IMR-90 (cell line): ENCODE results near the gene PRLR. TPM values are rescaled to one million over a fixed set of nuclear protein-coding genes. Genes with fewer than 3 reads are reported as not detected.

Experiments
- ATAC-seq: fragments of 200-7000 bp; cut with Tn5 transposase; 2 replicates; pipeline ENCODE4 v1.9.1; 2020; ENCODE audit warnings: low read depth, mild to moderate bottlenecking, moderate library complexity
- BruUV-seq: library from RNA; stranded (reverse); fragments of 400-500 nt; replicated peaks from 2 replicates; lab custom pipeline; 2021; lab: Mats Ljungman, UMichigan
- CTCF ChIA-PET: fragments of 300-600 bp; formaldehyde crosslinking; extraction: SDS; loops from one replicate; lab custom pipeline; 2021; ENCODE audit warnings: antibody characterized with exemption; lab: Yijun Ruan, JAX
- POLR2A ChIA-PET: fragments of 300-600 bp; sonication (Branson Sonifier 250); formaldehyde crosslinking; loops from one replicate; lab custom pipeline; 2022; ENCODE audit warnings: antibody characterized with exemption; ENCODE audit not compliant: unreplicated experiment; lab: Charles Lee
- DNase-seq: peaks from one replicate; pipeline ENCODE4 v3.0.0; 2013
- H2AFZ ChIP-seq: replicated peaks from 2 replicates; pipeline ENCODE3; 2013; ENCODE audit warnings: low read length, mild to moderate bottlenecking; ENCODE audit not compliant: poor library complexity
- H2AK5ac ChIP-seq: 2 replicates; pipeline ENCODE4 v1.6.1; 2013; ENCODE audit warnings: low read depth, low read length, inconsistent platforms
- H2AK9ac ChIP-seq: replicated peaks from 2 replicates; pipeline ENCODE3; 2013; ENCODE audit warnings: mild to moderate bottlenecking, low read depth, low read length, moderate library complexity; ENCODE audit not compliant: poor library complexity
- H2BK120ac ChIP-seq: 2 replicates; pipeline ENCODE4 v1.6.1; 2013; ENCODE audit warnings: low read depth, low read length, inconsistent platforms
- H2BK15ac ChIP-seq: 3 replicates; pipeline ENCODE4 v1.6.1; 2013; ENCODE audit warnings: low read depth, low read length, inconsistent platforms
- H2BK20ac ChIP-seq: 2 replicates; pipeline ENCODE4 v1.6.1; 2013; ENCODE audit warnings: low read depth, mild to moderate bottlenecking, inconsistent platforms, low read length, moderate library complexity
- H2BK5ac ChIP-seq: 2 replicates; pipeline ENCODE4 v1.6.1; 2013; ENCODE audit warnings: mild to moderate bottlenecking, low read depth, low read length, inconsistent platforms; ENCODE audit not compliant: poor library complexity, severe bottlenecking
- H3K14ac ChIP-seq: replicated peaks from 2 replicates; pipeline ENCODE4 v1.6.1; 2013; ENCODE audit warnings: low read depth, low read length, inconsistent platforms
- H3K18ac ChIP-seq: 2 replicates; pipeline ENCODE4 v1.6.1; 2013; ENCODE audit warnings: low read depth, low read length, control low read depth
- H3K23ac ChIP-seq: 2 replicates; pipeline ENCODE4 v1.6.1; 2013; ENCODE audit warnings: low read depth, low read length, inconsistent platforms
- H3K27ac ChIP-seq: 2 replicates; pipeline ENCODE4 v1.5.1; 2013; ENCODE audit warnings: mild to moderate bottlenecking, control low read depth, low read length; ENCODE audit not compliant: insufficient read depth
- H3K27me3 ChIP-seq: 2 replicates; pipeline ENCODE4 v1.6.1; 2013; ENCODE audit warnings: low read length; ENCODE audit not compliant: control insufficient read depth, insufficient read depth
- H3K36me3 ChIP-seq: 2 replicates; pipeline ENCODE4 v1.6.1; 2013; ENCODE audit warnings: low read length, mixed read lengths; ENCODE audit not compliant: control insufficient read depth, insufficient read depth
- H3K4ac ChIP-seq: 2 replicates; pipeline ENCODE4 v1.6.1; 2013; ENCODE audit warnings: low read depth, low read length, inconsistent platforms
- H3K4me1 ChIP-seq: 2 replicates; pipeline ENCODE4 v1.6.1; 2013; ENCODE audit warnings: low read length, mixed read lengths; ENCODE audit not compliant: control insufficient read depth, insufficient read depth
- H3K4me2 ChIP-seq: 2 replicates; pipeline ENCODE4 v1.6.1; 2013; ENCODE audit warnings: low read depth, mild to moderate bottlenecking, control low read depth, low read length, moderate library complexity
- H3K4me3 ChIP-seq: 2 replicates; pipeline ENCODE4 v1.5.1; 2013; ENCODE audit warnings: low read depth, mild to moderate bottlenecking, control low read depth, low read length, moderate library complexity; ENCODE audit not compliant: insufficient read depth
- H3K56ac ChIP-seq: 2 replicates; pipeline ENCODE4 v1.6.1; 2013; ENCODE audit warnings: low read length, inconsistent platforms; ENCODE audit not compliant: insufficient read depth; ENCODE audit errors: extremely low read depth
- H3K79me1 ChIP-seq, 2 experiments: 2 replicates each; pipeline ENCODE4 v1.6.1; 2013; ENCODE audit warnings: low read length in 2 of 2, inconsistent platforms in 1 of 2, low read depth in 1 of 2
- H3K9ac ChIP-seq: 2 replicates; pipeline ENCODE4 v1.6.1; 2013; ENCODE audit warnings: low read depth, low read length, control low read depth
- H3K9me1 ChIP-seq: 2 replicates; pipeline ENCODE4 v1.6.1; 2013; ENCODE audit warnings: low read length, inconsistent platforms; ENCODE audit not compliant: insufficient read depth
- H3K9me3 ChIP-seq: 2 replicates; pipeline ENCODE4 v1.6.1; 2013; ENCODE audit warnings: low read length; ENCODE audit not compliant: control insufficient read depth, insufficient read depth
- H4K20me1 ChIP-seq: 2 replicates; pipeline ENCODE4 v1.6.1; 2013; ENCODE audit warnings: low read length, inconsistent platforms; ENCODE audit not compliant: insufficient read depth
- H4K5ac ChIP-seq: 2 replicates; pipeline ENCODE4 v1.6.1; 2013; ENCODE audit warnings: mild to moderate bottlenecking, low read depth, low read length, control low read depth
- H4K8ac ChIP-seq, 2 experiments: 2 replicates each; pipeline ENCODE4 v1.6.1; 2013; ENCODE audit warnings: low read depth in 2 of 2, low read length in 2 of 2, control low read depth in 1 of 2, inconsistent platforms in 1 of 2
- H4K91ac ChIP-seq: 2 replicates; pipeline ENCODE4 v1.6.1; 2013; ENCODE audit warnings: low read depth, low read length, inconsistent platforms; ENCODE audit not compliant: insufficient read depth
- BHLHE40 ChIP-seq: fragments of 150-350 bp; IDR thresholded peaks from 2 replicates; pipeline ENCODE4 v1.6.1; 2016; ENCODE audit warnings: mild to moderate bottlenecking, low read depth, low read length
- CEBPB ChIP-seq: IDR thresholded peaks from 2 replicates; pipeline ENCODE4 v1.6.1; 2012; ENCODE audit warnings: low read depth, low read length, improper control_type of control experiment
- ELK1 ChIP-seq: fragments of 150-350 bp; IDR thresholded peaks from 2 replicates; pipeline ENCODE4 v1.6.1; 2016; ENCODE audit warnings: low read depth, mild to moderate bottlenecking, low read length, moderate library complexity, borderline replicate concordance
- FOS ChIP-seq: fragments of 150-350 bp; IDR thresholded peaks from 2 replicates; pipeline ENCODE4 v1.6.1; 2016; ENCODE audit warnings: low read depth, low read length
- MAFK ChIP-seq: IDR thresholded peaks from 2 replicates; pipeline ENCODE4 v1.6.1; 2012; ENCODE audit warnings: low read depth, low read length, improper control_type of control experiment
- MAZ ChIP-seq: IDR thresholded peaks from 2 replicates; pipeline ENCODE4 v1.6.1; 2012; ENCODE audit warnings: low read depth, mild to moderate bottlenecking, low read length, improper control_type of control experiment, moderate library complexity, borderline replicate concordance
- MXI1 ChIP-seq: IDR thresholded peaks from 2 replicates; pipeline ENCODE4 v1.6.1; 2012; ENCODE audit warnings: low read depth, mild to moderate bottlenecking, low read length, moderate library complexity, borderline replicate concordance
- NFE2L2 ChIP-seq: fragments of 150-350 bp; IDR thresholded peaks from 2 replicates; pipeline ENCODE4 v1.6.1; 2016; ENCODE audit warnings: low read depth, mild to moderate bottlenecking, low read length
- POLR2A ChIP-seq: IDR thresholded peaks from 2 replicates; pipeline ENCODE4 v1.6.1; 2012; ENCODE audit warnings: mild to moderate bottlenecking, low read depth, low read length
- RAD21 ChIP-seq: IDR thresholded peaks from 2 replicates; pipeline ENCODE4 v1.6.1; 2012; ENCODE audit warnings: low read length, improper control_type of control experiment
- RCOR1 ChIP-seq: IDR thresholded peaks from 2 replicates; pipeline ENCODE4 v1.6.1; 2012; ENCODE audit warnings: mild to moderate bottlenecking, low read length, improper control_type of control experiment; ENCODE audit not compliant: insufficient replicate concordance
- SMC3 ChIP-seq: fragments of 150-350 bp; IDR thresholded peaks from 2 replicates; pipeline ENCODE4 v1.6.1; 2016; ENCODE audit warnings: low read depth, mild to moderate bottlenecking, antibody characterized with exemption, low read length, moderate library complexity
- WGBS, 2 experiments: methylation state at CpG; one replicate each; pipeline versions ENCODE4 v1.1.5 to v1.1.7; 2013; ENCODE audit warnings: missing lambda C conversion rate in 2 of 2; ENCODE audit not compliant: insufficient read length in 1 of 2; ENCODE audit errors: extremely low coverage in 2 of 2; 5-methylcytosine and 5-hydroxymethylcytosine counted together
- dilution Hi-C: fragments of 300-500 bp; cut with HindIII; formaldehyde crosslinking; loops from one replicate; pipeline ENCODE4 v1.14.3; 2018; ENCODE audit warnings: low sequenced_read_pairs; ENCODE audit not compliant: unreplicated experiment
- in situ Hi-C: fragments of 300-500 bp; cut with MboI; formaldehyde crosslinking; loops from 3 replicates; pipeline ENCODE4 v1.14.3; 2019; ENCODE audit warnings: low sequenced_read_pairs, inconsistent platforms, mixed read lengths
- intact Hi-C: fragments of 100-400 bp; cut with micrococcal nuclease; formaldehyde crosslinking; loops from 2 replicates; pipeline ENCODE4 v1.10.0; 2022
- polyA plus RNA-seq, 3 experiments: library from polyadenylated mRNA; depleted of rRNA; stranded (reverse); fragments of >200 nt; gene quantifications; 2 replicates each; pipeline ENCODE4 v1.2.3, GENCODE V29; 2012; ENCODE audit warnings: low replicate concordance in 1 of 3
- total RNA-seq: library from RNA; depleted of rRNA; stranded (reverse); fragments of >200 nt; gene quantifications from 2 replicates; pipeline ENCODE4 v1.2.3, GENCODE V29; 2012
- TF ChIP-seq, protein P1 (sequence below): conservative IDR thresholded peaks from 2 replicates; pipeline ENCODE4 v1.5.1; 2012; ENCODE audit warnings: mild to moderate bottlenecking, low read depth, low read length, improper control_type of control experiment
- TF ChIP-seq, protein P2 (sequence below): fragments of 150-350 bp; IDR thresholded peaks from 2 replicates; pipeline ENCODE4 v1.6.1; 2017; ENCODE audit warnings: mild to moderate bottlenecking, antibody characterized with exemption, low read length, low read depth

Gene PRLR
- total and polyA plus RNA-seq, 2 of the 4 experiments (the other 2 are of a cell fraction): 0.24 to 0.54 TPM

DNA sequence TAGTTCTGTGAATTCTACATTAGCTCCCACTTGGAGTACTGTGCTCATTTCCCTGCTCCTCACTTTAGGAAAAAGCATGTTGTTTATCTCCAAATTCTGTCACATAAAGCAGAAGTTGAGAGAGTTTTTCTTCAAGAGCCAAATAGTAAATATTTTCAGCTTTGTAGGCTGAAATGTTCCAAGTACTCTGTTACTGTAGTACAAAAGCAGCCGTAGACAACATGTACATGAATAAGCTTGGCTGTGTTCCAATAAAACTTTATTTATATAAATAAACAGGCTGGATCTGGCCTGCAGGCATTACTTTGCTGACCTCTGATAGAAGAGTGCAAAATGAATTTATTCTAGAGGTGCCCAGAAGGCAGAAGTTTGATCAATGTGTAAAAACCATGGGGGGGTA lies 109.6 kb downstream of the PRLR start:
- Histone ChIP-seq H3K18ac (no peak overlapping the region; the same call in 1 of the 2 replicates), H2BK20ac (no peak overlapping the region), H3K4me1 (peaks cover 8% of the 10 kb centered on the region; the same call in 1 of the 2 replicates), H4K8ac (no peak overlapping the region), H2BK5ac (no peak overlapping the region), H2AK9ac (no peak overlapping the region), H3K4me3 (no peak overlapping the region), H2AK5ac (no peak overlapping the region), H3K4me2 (no peak overlapping the region), H2AFZ (no peak overlapping the region), H3K9me1 (peaks cover 3% of the 10 kb centered on the region; the same call in 1 of the 2 replicates), H3K14ac (no peak overlapping the region), H3K4ac (no peak overlapping the region), H4K5ac (no peak overlapping the region), H4K20me1 (no peaks in the 10 kb centered on the region), H3K36me3 (no peaks in the 10 kb centered on the region), H3K79me1 (no peaks in the 10 kb centered on the region), H2BK15ac (no peak overlapping the region), H3K9me3 (no peaks in the 10 kb centered on the region), H3K56ac (no peak overlapping the region), H3K27me3 (no peaks in the 10 kb centered on the region), H3K23ac (no peak overlapping the region), H3K27ac (no peak overlapping the region), H4K91ac (no peak overlapping the region), H2BK120ac (no peak overlapping the region), H3K9ac (no peak overlapping the region)
- in situ Hi-C loops (no loop called here), dilution Hi-C loops (no loop called here), intact Hi-C loops (no loop called here)
- WGBS, 2 experiments: no CpG with 5 or more reads among the region's 1 CpG
- ChIA-PET CTCF (interaction anchor here (0.8 to 1.3 kb wide), 2 partner anchors 19 to 60 kb away, joined by 3 read pairs; no protein-coding TSS in a partner anchor), POLR2A (no interaction called here)
- no peak for TF ChIP-seq NFE2L2
- TF ChIP-seq MAZ: no peak
- no peak for TF ChIP-seq CEBPB
- no peak for TF ChIP-seq ELK1
- TF ChIP-seq BHLHE40: no peak
- no peak for TF ChIP-seq MAFK
- no peak for TF ChIP-seq MXI1
- TF ChIP-seq, protein P1, sequence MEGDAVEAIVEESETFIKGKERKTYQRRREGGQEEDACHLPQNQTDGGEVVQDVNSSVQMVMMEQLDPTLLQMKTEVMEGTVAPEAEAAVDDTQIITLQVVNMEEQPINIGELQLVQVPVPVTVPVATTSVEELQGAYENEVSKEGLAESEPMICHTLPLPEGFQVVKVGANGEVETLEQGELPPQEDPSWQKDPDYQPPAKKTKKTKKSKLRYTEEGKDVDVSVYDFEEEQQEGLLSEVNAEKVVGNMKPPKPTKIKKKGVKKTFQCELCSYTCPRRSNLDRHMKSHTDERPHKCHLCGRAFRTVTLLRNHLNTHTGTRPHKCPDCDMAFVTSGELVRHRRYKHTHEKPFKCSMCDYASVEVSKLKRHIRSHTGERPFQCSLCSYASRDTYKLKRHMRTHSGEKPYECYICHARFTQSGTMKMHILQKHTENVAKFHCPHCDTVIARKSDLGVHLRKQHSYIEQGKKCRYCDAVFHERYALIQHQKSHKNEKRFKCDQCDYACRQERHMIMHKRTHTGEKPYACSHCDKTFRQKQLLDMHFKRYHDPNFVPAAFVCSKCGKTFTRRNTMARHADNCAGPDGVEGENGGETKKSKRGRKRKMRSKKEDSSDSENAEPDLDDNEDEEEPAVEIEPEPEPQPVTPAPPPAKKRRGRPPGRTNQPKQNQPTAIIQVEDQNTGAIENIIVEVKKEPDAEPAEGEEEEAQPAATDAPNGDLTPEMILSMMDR: no peak
- no peak for TF ChIP-seq POLR2A
- no peak for TF ChIP-seq FOS
- TF ChIP-seq RCOR1: no peak
- TF ChIP-seq, protein P2, sequence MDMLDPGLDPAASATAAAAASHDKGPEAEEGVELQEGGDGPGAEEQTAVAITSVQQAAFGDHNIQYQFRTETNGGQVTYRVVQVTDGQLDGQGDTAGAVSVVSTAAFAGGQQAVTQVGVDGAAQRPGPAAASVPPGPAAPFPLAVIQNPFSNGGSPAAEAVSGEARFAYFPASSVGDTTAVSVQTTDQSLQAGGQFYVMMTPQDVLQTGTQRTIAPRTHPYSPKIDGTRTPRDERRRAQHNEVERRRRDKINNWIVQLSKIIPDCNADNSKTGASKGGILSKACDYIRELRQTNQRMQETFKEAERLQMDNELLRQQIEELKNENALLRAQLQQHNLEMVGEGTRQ: no peak
- no peak for TF ChIP-seq SMC3
- no peak for TF ChIP-seq RAD21
- DNase-seq (peak; percentile 33), ATAC-seq (peak; percentile 19)
- BruUV-seq: no TSS peak
